ACC112 (cell line): Measurements from ENCODE around the gene TMTC2.
"Not testable (repeated sequence)": the region's sequence is repeated elsewhere in the genome, so short reads cannot be mapped to it uniquely, and the experiment has no call there.

Experiments used
- H2AFZ ChIP-seq: fragments of 200-600 bp; sonication (generic); one replicate; pipeline ENCODE4 v1.6.0; 2017; ENCODE audit warnings: antibody characterized with exemption, low read length; ENCODE audit not compliant: unreplicated experiment
- H3K27ac ChIP-seq: fragments of 200-600 bp; sonication (generic); 2 replicates; pipeline ENCODE4 v1.5.1; 2014; ENCODE audit warnings: low read depth, mild to moderate bottlenecking, antibody characterized with exemption, low read length, moderate library complexity
- H3K27me3 ChIP-seq: fragments of 200-600 bp; sonication (generic); 2 replicates; pipeline ENCODE4 v1.6.1; 2014; ENCODE audit warnings: mild to moderate bottlenecking, antibody characterized with exemption, low read length, moderate library complexity, mixed read lengths; ENCODE audit not compliant: insufficient read depth
- H3K36me3 ChIP-seq: fragments of 200-600 bp; sonication (generic); 2 replicates; pipeline ENCODE4 v1.6.1; 2016; ENCODE audit warnings: mild to moderate bottlenecking, antibody characterized with exemption, low read length, moderate library complexity, mixed read lengths; ENCODE audit not compliant: insufficient read depth
- H3K4me1 ChIP-seq: fragments of 200-600 bp; sonication (generic); one replicate; pipeline ENCODE4 v1.6.1; 2016; ENCODE audit warnings: low read length, mixed read lengths; ENCODE audit not compliant: insufficient read depth, unreplicated experiment, control insufficient read depth
- H3K4me3 ChIP-seq: fragments of 200-600 bp; sonication (generic); 2 replicates; pipeline ENCODE4 v1.5.1; 2014; ENCODE audit warnings: mild to moderate bottlenecking, low read depth, low read length
- H3K79me2 ChIP-seq: fragments of 200-600 bp; sonication (generic); one replicate; pipeline ENCODE4 v1.6.0; 2016; ENCODE audit warnings: low read length; ENCODE audit not compliant: control insufficient read depth, unreplicated experiment, insufficient read depth

The TMTC2 gene

GRCh38 chr12:82842480-82842879 is 155.8 kb downstream of the TMTC2 start:
- Histone ChIP-seq H3K27ac (no peak overlapping the region), H3K27me3 (no peaks in the 10 kb centered on the region), H3K36me3 (no peaks in the 10 kb centered on the region), H3K4me3 (no peak overlapping the region), H2AFZ (no peak overlapping the region), H3K79me2 (no peaks in the 10 kb centered on the region), H3K4me1 (no peaks in the 10 kb centered on the region)

- not testable (repeated sequence) for H3K27ac ChIP-seq, H3K4me3 ChIP-seq, H3K27me3 ChIP-seq, H3K4me1 ChIP-seq, H3K36me3 ChIP-seq, H3K79me2 ChIP-seq, H2AFZ ChIP-seq
Measured at GRCh38 chr12:82845076-82845475, 158.4 kb downstream of the TMTC2 start.

- Histone ChIP-seq H3K36me3 (no peaks in the 10 kb centered on the region), H3K27ac (no peak overlapping the region), H3K79me2 (no peaks in the 10 kb centered on the region), H3K4me3 (no peak overlapping the region), H3K27me3 (no peaks in the 10 kb centered on the region), H3K4me1 (no peaks in the 10 kb centered on the region), H2AFZ (no peak overlapping the region)
Measured at GRCh38 chr12:82848845-82849244, 162.1 kb downstream of the TMTC2 start.

GRCh38 chr12:82852529-82852928 is 165.8 kb downstream of the TMTC2 start:
- H3K79me2 ChIP-seq = no peaks in the 10 kb centered on the region
- H3K27me3 ChIP-seq = no peaks in the 10 kb centered on the region
- H3K36me3 ChIP-seq = no peaks in the 10 kb centered on the region
- no peak overlapping the region for H3K4me3 ChIP-seq
- H3K27ac ChIP-seq = no peak overlapping the region
- no peaks in the 10 kb centered on the region for H3K4me1 ChIP-seq
- H2AFZ ChIP-seq = no peak overlapping the region

GRCh38 chr12:82855872-82856271 is 169.2 kb downstream of the TMTC2 start:
- Histone ChIP-seq H3K4me3 (no peak overlapping the region), H3K36me3 (no peaks in the 10 kb centered on the region), H2AFZ (no peak overlapping the region), H3K79me2 (no peaks in the 10 kb centered on the region), H3K27ac (no peak overlapping the region), H3K27me3 (no peaks in the 10 kb centered on the region), H3K4me1 (no peaks in the 10 kb centered on the region)

GRCh38 chr12:82857276-82857675 is 170.6 kb downstream of the TMTC2 start:
- Histone ChIP-seq H3K79me2 (no peaks in the 10 kb centered on the region), H2AFZ (no peak overlapping the region), H3K36me3 (no peaks in the 10 kb centered on the region), H3K27me3 (no peaks in the 10 kb centered on the region), H3K27ac (no peak overlapping the region), H3K4me3 (no peak overlapping the region), H3K4me1 (no peaks in the 10 kb centered on the region)

- H3K4me1 ChIP-seq = no peaks in the 10 kb centered on the region
- no peak overlapping the region for H3K27ac ChIP-seq
- no peaks in the 10 kb centered on the region for H3K27me3 ChIP-seq
Measured at GRCh38 chr12:82857911-82858533, 171.3 kb downstream of the TMTC2 start.

GRCh38 chr12:82858534-82858917 is 171.8 kb downstream of the TMTC2 start:
- Histone ChIP-seq H3K4me3 (no peak overlapping the region), H3K27me3 (no peaks in the 10 kb centered on the region), H2AFZ (no peak overlapping the region), H3K79me2 (no peaks in the 10 kb centered on the region), H3K4me1 (no peaks in the 10 kb centered on the region), H3K36me3 (no peaks in the 10 kb centered on the region), H3K27ac (no peak overlapping the region)

More at GRCh38 chr12:82857911-82858533, 171.3 kb downstream of the TMTC2 start:
- Histone ChIP-seq H3K4me3 (no peak overlapping the region), H2AFZ (no peak overlapping the region), H3K79me2 (no peaks in the 10 kb centered on the region), H3K36me3 (no peaks in the 10 kb centered on the region)

GRCh38 chr12:82862069-82862841 is 175.5 kb downstream of the TMTC2 start:
- no peak overlapping the region for H2AFZ ChIP-seq
- H3K4me3 ChIP-seq = no peak overlapping the region
- no peak overlapping the region for H3K27ac ChIP-seq
- H3K4me1 ChIP-seq = no peaks in the 10 kb centered on the region
- H3K79me2 ChIP-seq = no peaks in the 10 kb centered on the region
- no peaks in the 10 kb centered on the region for H3K27me3 ChIP-seq
- no peaks in the 10 kb centered on the region for H3K36me3 ChIP-seq

- Histone ChIP-seq H3K4me1 (no peaks in the 10 kb centered on the region), H3K27me3 (no peaks in the 10 kb centered on the region), H3K36me3 (no peaks in the 10 kb centered on the region), H3K27ac (no peak overlapping the region), H2AFZ (no peak overlapping the region), H3K4me3 (no peak overlapping the region), H3K79me2 (no peaks in the 10 kb centered on the region)
Measured at GRCh38 chr12:82862876-82863649, 176.4 kb downstream of the TMTC2 start.
